ENCODE measurements around the gene CEP120.

CEP120 gene

DNA sequence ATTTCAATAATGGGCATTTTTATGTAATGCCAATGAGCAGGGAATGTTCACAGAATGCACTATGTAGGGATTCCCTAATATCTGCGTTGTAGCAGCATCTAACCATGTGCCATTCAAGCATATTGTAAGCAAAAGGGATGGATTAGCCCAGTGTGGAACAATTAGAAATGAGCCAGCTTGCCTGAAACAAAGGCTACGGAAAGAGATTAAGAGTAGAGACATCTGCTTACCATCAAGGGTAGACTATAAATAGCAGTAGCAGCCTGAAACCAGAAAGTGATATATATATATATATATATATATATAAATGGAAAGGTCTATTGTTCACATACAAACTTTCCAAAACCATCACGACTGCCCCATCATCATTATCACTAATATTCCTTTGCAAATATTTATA is 31.9 kb upstream of the CEP120 start:
- no peak overlapping the region for H3K27ac ChIP-seq

GRCh38 chr5:123454259-123454911 is 31.2 kb upstream of the CEP120 start:
- TF ChIP-seq CTCF (conservative IDR thresholded peaks at IDR 0.05) = no peak
- TF ChIP-seq ZFX (IDR thresholded peaks at IDR 0.05) = no peak
- no peak overlapping the region for H3K27ac ChIP-seq

More for the DNA sequence above, 31.9 kb upstream of the CEP120 start:
- no peak for TF ChIP-seq CTCF (conservative IDR thresholded peaks at IDR 0.05)
- TF ChIP-seq ZFX (IDR thresholded peaks at IDR 0.05) = no peak

DNA sequence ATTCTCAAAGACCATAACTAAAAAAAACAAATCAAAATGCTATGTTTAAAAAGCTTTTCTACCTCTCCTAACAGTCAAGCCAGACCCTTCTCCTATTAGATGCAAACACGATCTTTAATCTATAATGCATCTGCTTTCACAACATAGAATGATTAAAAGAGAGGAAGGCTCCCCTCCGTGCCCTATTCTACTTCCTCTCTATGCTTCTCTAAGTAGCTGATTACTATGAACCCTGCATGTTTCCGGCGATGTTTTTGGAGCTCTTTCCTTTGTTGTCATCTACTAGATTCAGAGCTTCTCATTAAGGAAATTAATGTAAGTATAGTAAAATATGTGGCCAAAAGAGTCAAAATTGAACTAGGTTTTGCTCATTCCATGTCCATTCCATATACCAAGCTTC is 29.2 kb upstream of the CEP120 start:
- no peak overlapping the region for H3K27ac ChIP-seq
- TF ChIP-seq CTCF (conservative IDR thresholded peaks at IDR 0.05) (no peak), ZFX (IDR thresholded peaks at IDR 0.05) (no peak)

GRCh38 chr5:123451047-123451446 is 27.8 kb upstream of the CEP120 start:
- TF ChIP-seq ZFX (IDR thresholded peaks at IDR 0.05) (no peak), CTCF (conservative IDR thresholded peaks at IDR 0.05) (no peak)
- no peak overlapping the region for H3K27ac ChIP-seq

- TF ChIP-seq ZFX (IDR thresholded peaks at IDR 0.05) (no peak), CTCF (conservative IDR thresholded peaks at IDR 0.05) (no peak)
- H3K27ac ChIP-seq = no peak overlapping the region
Observed at GRCh38 chr5:123450640-123451039, 27.4 kb upstream of the CEP120 start.

GRCh38 chr5:123450114-123450513 is 26.9 kb upstream of the CEP120 start:
- no peak overlapping the region for H3K27ac ChIP-seq

More at GRCh38 chr5:123450114-123450513, 26.9 kb upstream of the CEP120 start:
- TF ChIP-seq CTCF (conservative IDR thresholded peaks at IDR 0.05) (no peak), ZFX (IDR thresholded peaks at IDR 0.05) (no peak)

Data from C4-2B (cell line).